CD8-positive, alpha-beta memory T cell (primary cell): ENCODE data around the gene NUAK2. TPM values are rescaled to one million over a fixed set of nuclear protein-coding genes. Genes with fewer than 3 reads are reported as not detected.
"Not testable (repeated sequence)": the region's sequence is repeated elsewhere in the genome, so short reads cannot be mapped to it uniquely, and the experiment has no call there.

Experiments
- CTCF ChIA-PET: fragments of 350-600 bp; sonication (Branson Sonifier 250); formaldehyde crosslinking; loops from one replicate; lab custom pipeline; 2021; ENCODE audit warnings: antibody characterized with exemption; lab: Charles Lee
- POLR2A ChIA-PET: fragments of 350-600 bp; sonication (Branson Sonifier 250); formaldehyde crosslinking; loops from one replicate; lab custom pipeline; 2021; ENCODE audit warnings: antibody characterized with exemption; lab: Charles Lee
- DNase-seq, 5 donors: peaks; one replicate each; pipeline versions ENCODE4 v3.0.0 to v3.0.0-alpha.2; 2020 to 2022; ENCODE audit warnings: mixed read lengths in 1 of 5
- H3K27ac ChIP-seq: one replicate; pipeline ENCODE4 v1.7.0; 2013; ENCODE audit warnings: low read depth, mild to moderate bottlenecking, low read length, moderate library complexity
- H3K27me3 ChIP-seq: 2 replicates; pipeline ENCODE4 v1.7.0; 2013; ENCODE audit warnings: low read length, mild to moderate bottlenecking; ENCODE audit not compliant: insufficient read depth, poor library complexity, severe bottlenecking
- H3K36me3 ChIP-seq: 2 replicates; pipeline ENCODE4 v1.7.0; 2013; ENCODE audit warnings: mild to moderate bottlenecking, low read length, moderate library complexity; ENCODE audit not compliant: insufficient read depth
- H3K4me1 ChIP-seq: 2 replicates; pipeline ENCODE4 v1.7.0; 2013; ENCODE audit warnings: mild to moderate bottlenecking, low read length, moderate library complexity; ENCODE audit not compliant: insufficient read depth
- H3K4me3 ChIP-seq: 2 replicates; pipeline ENCODE4 v1.7.0; 2013; ENCODE audit warnings: mild to moderate bottlenecking, low read length
- H3K9me3 ChIP-seq: 2 replicates; pipeline ENCODE4 v1.7.0; 2013; ENCODE audit warnings: mild to moderate bottlenecking, low read length
- H3K27ac Mint-ChIP-seq, 8 donors: one replicate each; pipeline ENCODE4 v1.8.0; 2020 to 2021; ENCODE audit warnings: mixed read lengths in 8 of 8, mild to moderate bottlenecking in 6 of 8, inconsistent platforms in 3 of 8, moderate library complexity in 3 of 8
- H3K27me3 Mint-ChIP-seq, 2 donors: one replicate each; pipeline ENCODE4 v1.8.0; 2020 to 2021; ENCODE audit warnings: mixed read lengths in 2 of 2, mild to moderate bottlenecking in 1 of 2, moderate library complexity in 1 of 2
- H3K36me3 Mint-ChIP-seq, 3 donors: one replicate each; pipeline ENCODE4 v1.8.0; 2020 to 2021; ENCODE audit warnings: mixed read lengths in 3 of 3, inconsistent platforms in 1 of 3, mild to moderate bottlenecking in 1 of 3
- H3K4me1 Mint-ChIP-seq, 3 donors: one replicate each; pipeline ENCODE4 v1.8.0; 2020 to 2021; ENCODE audit warnings: mixed read lengths in 3 of 3, inconsistent platforms in 1 of 3, mild to moderate bottlenecking in 1 of 3
- H3K4me3 Mint-ChIP-seq, 7 donors: one replicate each; pipeline ENCODE4 v1.8.0; 2020 to 2021; ENCODE audit warnings: mixed read lengths in 7 of 7, mild to moderate bottlenecking in 6 of 7, moderate library complexity in 4 of 7, inconsistent platforms in 2 of 7
- H3K9me3 Mint-ChIP-seq, 5 donors: one replicate each; pipeline ENCODE4 v1.8.0; 2020 to 2022; ENCODE audit warnings: mixed read lengths in 5 of 5, mild to moderate bottlenecking in 3 of 5, moderate library complexity in 2 of 5, inconsistent platforms in 1 of 5
- polyA plus RNA-seq: library from polyadenylated mRNA; unstranded; fragments of 300-500 nt; fragmentation: Illumina TruSeq; gene quantifications from one replicate; pipeline ENCODE4 v1.2.3, GENCODE V29; 2021
- total RNA-seq, 2 experiments: library from RNA; stranded (reverse); gene quantifications; one replicate each; pipeline ENCODE4 v1.2.3, GENCODE V29; 2021

The NUAK2 gene
- total and polyA plus RNA-seq, 3 experiments from 2014 or later = 4.5 to 32.1 (median 4.7) TPM

DNA sequence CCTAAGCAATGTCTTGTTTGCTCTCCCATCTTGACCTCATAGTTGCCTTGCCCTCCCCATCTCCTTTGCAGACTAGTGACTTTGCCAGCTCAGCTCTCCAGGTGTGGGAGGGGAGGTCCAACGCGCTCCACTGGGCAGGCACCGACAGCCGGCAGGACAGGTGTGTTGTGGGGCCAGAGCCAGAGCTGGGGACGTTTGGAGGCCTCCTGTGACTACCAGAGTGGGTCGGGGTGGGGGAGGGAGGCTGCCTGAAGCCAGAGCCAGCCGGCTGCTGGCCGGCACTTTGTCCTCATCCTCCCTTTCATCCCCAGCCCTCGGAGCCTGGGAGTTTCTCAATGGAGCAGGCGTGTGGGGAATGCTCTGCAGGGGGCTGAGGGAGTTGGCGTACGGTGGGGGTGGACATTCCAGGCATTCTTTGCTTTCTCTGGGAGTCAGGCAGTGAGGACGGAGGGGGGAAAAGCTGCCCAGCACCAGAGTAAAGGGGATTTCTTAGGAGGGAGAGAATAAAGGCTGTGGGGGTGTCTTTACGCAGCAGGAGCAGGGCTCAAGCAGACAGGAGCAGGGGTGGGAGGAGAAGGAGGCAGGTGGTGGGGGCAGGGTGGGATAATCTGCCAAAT, 20.2 kb downstream of the NUAK2 start:
- CTCF ChIA-PET = interaction anchor here (1.8 to 40.7 kb wide), 2 partner anchors 23 to 29 kb away, joined by 3 to 1351 read pairs; no protein-coding TSS in a partner anchor
- peaks cover 0 to 1% of the 10 kb centered on the region in 2 donors for H3K27me3 Mint-ChIP-seq
- no peaks in the 10 kb centered on the region for H3K27me3 ChIP-seq
- POLR2A ChIA-PET = interaction anchor here (0.6 to 1.0 kb wide), 4 partner anchors 12 to 453 kb away, joined by 3 to 9 read pairs (median 3); no protein-coding TSS in a partner anchor
- H3K36me3 Mint-ChIP-seq = peaks cover 9 to 46% (median 18%) of the 10 kb centered on the region in 3 donors
- H3K4me1 ChIP-seq = peaks cover 19% of the 10 kb centered on the region
- DNase-seq = no peak
- H3K4me3 ChIP-seq = no peak overlapping the region
- no peaks in the 10 kb centered on the region for H3K9me3 ChIP-seq
- H3K27ac ChIP-seq = no peak overlapping the region
- no peaks in the 10 kb centered on the region for H3K9me3 Mint-ChIP-seq
- peaks cover 38% of the 10 kb centered on the region for H3K36me3 ChIP-seq
- H3K4me3 Mint-ChIP-seq = no peak overlapping the region
- H3K27ac Mint-ChIP-seq = peak overlapping the region in 3 of 8 donors; percentile 34 to 50 (median 36)
- peaks cover 33 to 64% (median 55%) of the 10 kb centered on the region in 3 donors for H3K4me1 Mint-ChIP-seq

DNA sequence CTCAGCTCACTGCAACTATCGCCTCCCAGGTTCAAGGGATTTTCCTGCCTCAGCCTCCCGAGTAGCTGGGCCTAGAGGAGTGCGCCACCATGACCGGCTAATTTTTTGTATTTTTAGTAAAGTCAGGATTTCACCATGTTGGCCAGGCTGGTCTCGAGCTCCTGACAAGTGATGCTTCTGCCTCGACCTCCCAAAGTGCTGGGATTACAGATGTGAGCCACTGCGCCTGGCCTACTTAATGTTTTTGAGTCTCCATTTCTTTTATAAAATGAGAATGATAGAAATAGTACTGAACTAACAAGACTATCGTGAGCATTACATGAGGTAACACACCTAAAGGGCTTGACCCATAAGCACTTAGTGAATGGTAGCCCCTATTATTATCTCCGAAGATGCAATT, 21.4 kb downstream of the NUAK2 start:
- H3K9me3 ChIP-seq = no peaks in the 10 kb centered on the region
- Mint-ChIP-seq H3K9me3 (no peaks in the 10 kb centered on the region), H3K4me1 (peaks cover 42 to 67% (median 61%) of the 10 kb centered on the region in 3 donors), H3K27ac (peak overlapping the region in 2 of 8 donors; percentile 62 to 88), H3K36me3 (peaks cover 6 to 36% (median 11%) of the 10 kb centered on the region in 3 donors), H3K27me3 (peaks cover 0 to 1% of the 10 kb centered on the region in 2 donors), H3K4me3 (no peak overlapping the region)
- ChIA-PET CTCF (interaction anchor here (1.2 to 4.0 kb wide), 3 partner anchors 21 to 26 kb away, joined by 3 to 23 read pairs (median 13); partner anchors contain the start of gene NUAK2), POLR2A (interaction anchor here (2.7 kb wide), 1 partner anchor 16 kb away, joined by 6 read pairs; no protein-coding TSS in a partner anchor)
- no peak for DNase-seq
- no peaks in the 10 kb centered on the region for H3K27me3 ChIP-seq
- no peak overlapping the region for H3K27ac ChIP-seq
- peaks cover 29% of the 10 kb centered on the region for H3K4me1 ChIP-seq
- no peak overlapping the region for H3K4me3 ChIP-seq
- peaks cover 30% of the 10 kb centered on the region for H3K36me3 ChIP-seq

DNA sequence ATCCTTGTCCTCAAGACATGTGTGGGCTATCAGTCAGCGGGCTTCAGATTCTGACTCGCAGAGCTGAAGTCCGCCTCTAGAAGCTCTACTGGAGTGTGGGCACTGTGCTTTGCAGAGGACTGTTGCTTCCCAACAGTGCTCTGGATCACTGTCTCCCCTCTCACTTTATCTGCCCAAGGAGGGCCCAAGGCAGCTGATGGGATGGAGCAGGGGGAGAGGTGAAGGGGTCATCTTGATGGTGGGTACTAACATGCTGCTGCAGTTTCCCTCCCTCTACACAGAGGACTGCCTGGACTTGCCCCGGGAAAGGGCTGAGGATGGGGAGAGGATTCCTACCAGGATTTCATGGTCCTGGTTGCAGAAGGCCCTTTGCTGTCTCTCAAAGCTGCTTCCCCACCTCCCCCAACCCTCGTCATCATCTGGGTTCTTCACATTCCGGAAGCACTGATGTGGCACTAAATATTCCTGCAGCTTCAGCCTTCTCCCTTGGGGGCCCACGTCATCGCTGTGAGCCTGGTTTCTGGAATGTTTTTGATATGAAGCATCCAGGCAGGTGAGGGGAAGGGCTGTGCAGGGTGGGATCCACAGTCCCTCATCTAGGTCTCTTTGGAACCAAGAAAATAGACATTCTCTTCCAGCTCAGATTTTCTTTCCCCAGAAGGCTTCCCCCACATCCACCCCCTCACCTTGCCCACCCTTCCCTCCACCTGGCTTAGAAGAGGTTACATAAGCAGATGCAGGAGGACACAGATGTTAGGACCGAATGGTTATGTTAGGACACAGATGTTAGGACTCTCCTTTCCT, 23.2 kb downstream of the NUAK2 start:
- Histone ChIP-seq H3K4me1 (peaks cover 43% of the 10 kb centered on the region), H3K9me3 (no peaks in the 10 kb centered on the region), H3K27ac (no peak overlapping the region), H3K36me3 (peaks cover 12% of the 10 kb centered on the region), H3K4me3 (no peak overlapping the region), H3K27me3 (no peaks in the 10 kb centered on the region)
- POLR2A ChIA-PET = interaction anchor here (0.6 to 2.7 kb wide), 9 partner anchors 9 to 27 kb away, joined by 3 to 10 read pairs (median 4); no protein-coding TSS in a partner anchor
- Mint-ChIP-seq H3K27me3 (no peaks in the 10 kb centered on the region), H3K36me3 (peaks cover 0 to 19% (median 5%) of the 10 kb centered on the region in 3 donors), H3K4me3 (no peak overlapping the region), H3K27ac (peak overlapping the region in 4 of 8 donors; percentile 26 to 79 (median 58)), H3K4me1 (peaks cover 48 to 76% (median 68%) of the 10 kb centered on the region in 3 donors), H3K9me3 (no peaks in the 10 kb centered on the region)
- CTCF ChIA-PET = interaction anchor here (0.5 to 4.0 kb wide), 10 partner anchors 10 to 226 kb away, joined by 3 to 23 read pairs (median 4); partner anchors contain the start of gene NUAK2
- DNase-seq = no peak

DNA sequence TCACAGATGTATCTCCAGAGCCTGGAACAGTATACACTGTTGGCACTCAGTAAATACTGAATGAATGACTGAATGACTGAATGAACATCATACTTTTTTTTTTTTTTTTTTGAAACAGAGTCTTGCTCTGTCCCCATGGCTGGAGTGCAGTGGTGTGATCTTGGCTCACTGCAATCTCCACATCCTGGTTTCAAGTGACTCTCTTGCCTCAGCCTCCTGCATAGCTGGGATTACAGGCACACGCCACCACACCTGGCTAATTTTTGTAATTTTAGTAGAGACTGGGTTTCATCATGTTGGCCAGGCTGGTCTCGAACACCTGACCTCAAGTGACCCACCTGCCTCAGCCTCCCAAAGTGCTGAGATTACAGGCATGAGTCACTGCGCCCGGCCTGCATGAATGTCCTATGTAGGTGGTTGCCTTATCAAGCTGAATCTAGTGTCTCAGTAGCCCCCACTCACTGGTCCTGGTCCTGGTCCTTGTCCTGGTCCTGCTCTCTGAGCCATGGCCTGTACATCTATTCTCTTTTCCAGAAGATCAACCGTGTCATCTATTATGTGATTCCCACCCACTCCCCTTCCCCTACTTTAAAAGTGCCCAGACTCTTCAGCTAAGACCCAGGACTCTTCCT, 23.9 kb downstream of the NUAK2 start:
- ChIA-PET POLR2A (interaction anchor here (1.0 to 2.7 kb wide), 3 partner anchors 11 to 16 kb away, joined by 3 to 6 read pairs (median 4); no protein-coding TSS in a partner anchor), CTCF (interaction anchor here (1.2 to 4.0 kb wide), 8 partner anchors 9 to 227 kb away, joined by 3 to 23 read pairs (median 4); partner anchors contain the start of gene NUAK2)
- H3K9me3 Mint-ChIP-seq, H3K27me3 ChIP-seq, H3K9me3 ChIP-seq, H3K27ac ChIP-seq, DNase-seq, H3K27me3 Mint-ChIP-seq, H3K4me3 ChIP-seq, H3K36me3 ChIP-seq: not testable (repeated sequence)
- H3K36me3 Mint-ChIP-seq = peaks cover 0 to 13% (median 5%) of the 10 kb centered on the region in 3 donors
- peaks cover 50 to 80% (median 73%) of the 10 kb centered on the region in 3 donors for H3K4me1 Mint-ChIP-seq
- H3K27ac Mint-ChIP-seq = peak overlapping the region in 5 of 8 donors; percentile 6 to 84 (median 72)
- peaks cover 43% of the 10 kb centered on the region for H3K4me1 ChIP-seq
- peak overlapping the region in 2 of 7 donors; percentile 26 to 40 for H3K4me3 Mint-ChIP-seq

DNA sequence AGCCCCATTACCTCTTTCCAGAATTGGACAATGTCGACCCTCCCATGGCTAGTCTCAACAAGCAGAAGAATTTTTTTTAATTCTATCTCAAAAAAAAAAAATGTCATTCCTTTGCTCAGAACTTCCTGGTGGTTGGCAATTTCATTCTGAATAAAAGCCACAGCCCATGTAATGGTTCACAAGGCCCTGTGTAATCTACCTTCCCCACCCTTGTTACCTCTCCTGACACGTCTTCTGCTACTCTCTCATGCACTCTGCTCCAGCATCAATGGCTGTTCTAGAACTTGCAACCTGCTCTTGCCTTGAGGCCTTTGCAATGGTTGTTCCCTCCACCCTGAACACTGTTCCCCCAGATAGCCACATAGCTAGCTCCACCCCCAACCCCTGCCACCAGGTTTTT, 25.4 kb downstream of the NUAK2 start:
- Mint-ChIP-seq H3K27ac (peak overlapping the region in 6 of 8 donors; percentile 9 to 95 (median 48)), H3K4me1 (peaks cover 55 to 87% (median 73%) of the 10 kb centered on the region in 3 donors), H3K36me3 (peaks cover 0 to 5% (median 0%) of the 10 kb centered on the region in 3 donors), H3K4me3 (peak overlapping the region in 3 of 7 donors; percentile 7 to 26 (median 23)), H3K9me3 (no peaks in the 10 kb centered on the region), H3K27me3 (no peaks in the 10 kb centered on the region)
- Histone ChIP-seq H3K27me3 (no peaks in the 10 kb centered on the region), H3K4me1 (peaks cover 52% of the 10 kb centered on the region), H3K36me3 (no peaks in the 10 kb centered on the region), H3K4me3 (no peak overlapping the region), H3K9me3 (no peaks in the 10 kb centered on the region), H3K27ac (no peak overlapping the region)
- no peak for DNase-seq
- ChIA-PET POLR2A (interaction anchor here (0.6 to 1.0 kb wide), 2 partner anchors 11 to 13 kb away, joined by 3 to 5 read pairs; no protein-coding TSS in a partner anchor), CTCF (interaction anchor here (1.0 to 5.1 kb wide), 6 partner anchors 12 to 58 kb away, joined by 3 to 45 read pairs (median 4); partner anchors contain the start of gene NUAK2)

DNA sequence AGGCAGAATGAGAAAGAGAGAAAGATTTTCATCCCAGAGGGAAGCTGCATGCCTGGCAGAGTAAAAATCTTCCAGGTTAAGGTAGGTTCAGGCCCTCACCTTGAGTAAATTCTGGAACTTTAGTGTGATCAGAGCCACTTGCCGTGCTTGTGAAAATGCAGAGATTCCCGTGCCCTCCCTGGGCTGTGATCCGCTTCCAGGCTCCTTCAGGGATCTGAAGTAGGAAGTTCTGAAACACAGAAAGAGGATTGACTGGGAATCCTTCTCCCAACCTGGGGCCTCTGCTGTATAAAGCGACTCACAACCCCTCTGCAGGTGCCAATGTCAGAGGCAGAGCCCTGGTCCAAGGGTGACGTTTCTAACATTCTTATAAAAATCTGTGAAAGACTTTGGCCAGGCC, 26.6 kb downstream of the NUAK2 start:
- H3K27me3 Mint-ChIP-seq = no peaks in the 10 kb centered on the region

More for the DNA sequence above, 26.6 kb downstream of the NUAK2 start:
- Histone ChIP-seq H3K27ac (no peak overlapping the region), H3K27me3 (no peaks in the 10 kb centered on the region), H3K4me3 (no peak overlapping the region), H3K36me3 (no peaks in the 10 kb centered on the region), H3K4me1 (peaks cover 52% of the 10 kb centered on the region), H3K9me3 (no peaks in the 10 kb centered on the region)
- ChIA-PET POLR2A (interaction anchor here (0.8 to 1.1 kb wide), 4 partner anchors 9 to 19 kb away, joined by 3 read pairs; no protein-coding TSS in a partner anchor), CTCF (interaction anchor here (0.7 to 5.1 kb wide), 8 partner anchors 10 to 229 kb away, joined by 3 to 45 read pairs (median 4); no protein-coding TSS in a partner anchor)
- no peak for DNase-seq
- H3K4me1 Mint-ChIP-seq = peaks cover 53 to 84% (median 69%) of the 10 kb centered on the region in 3 donors
- peak overlapping the region in 1 of 7 donors; percentile 44 for H3K4me3 Mint-ChIP-seq
- no peaks in the 10 kb centered on the region for H3K36me3 Mint-ChIP-seq
- peak overlapping the region in 1 of 8 donors; percentile 30 for H3K27ac Mint-ChIP-seq
- H3K9me3 Mint-ChIP-seq = no peaks in the 10 kb centered on the region
